ENCODE data around the gene SLC9A9.

Gene SLC9A9

DNA sequence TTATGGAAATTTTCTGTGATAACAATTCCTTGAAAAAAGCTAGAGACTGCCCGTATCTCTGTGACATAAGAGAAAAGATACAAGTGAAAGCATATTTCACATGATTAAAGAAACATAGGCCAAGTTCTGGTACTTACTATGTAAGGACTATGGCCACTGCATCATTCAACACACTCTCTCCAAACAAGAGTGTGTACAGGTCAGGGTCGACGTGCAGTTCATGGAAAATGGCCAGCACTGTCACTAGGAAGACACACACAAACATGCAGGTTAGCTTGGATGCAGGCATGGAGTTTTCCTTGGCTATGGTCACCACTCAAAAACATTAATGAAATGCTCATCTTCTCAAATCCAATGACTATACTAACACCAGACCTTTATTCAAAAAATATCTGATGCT is 196.2 kb downstream of the SLC9A9 start:
- no peak for DNase-seq (ENCODE audit: extremely low read depth in 1 of 2, low read depth in 1 of 2)

DNA sequence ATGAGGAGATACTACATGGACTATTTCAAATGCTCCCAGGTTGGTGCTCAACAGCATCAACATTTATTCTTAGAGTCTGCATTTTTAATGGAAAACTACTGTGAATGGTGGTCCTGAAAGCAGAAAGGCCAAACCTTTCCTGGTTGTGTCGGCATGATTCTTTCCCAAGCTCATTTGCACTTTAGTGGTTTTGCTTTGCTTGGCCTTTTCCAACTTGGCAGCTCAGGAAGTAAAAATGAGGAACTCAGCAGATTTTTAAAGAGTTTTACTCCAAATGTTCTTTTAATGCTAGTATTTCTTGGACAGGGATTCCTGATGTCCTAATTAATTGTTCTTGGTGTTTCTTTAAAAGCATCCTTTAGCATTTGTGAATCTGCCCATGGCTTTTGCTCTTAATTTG is 197.4 kb downstream of the SLC9A9 start:
- no peak for DNase-seq (ENCODE audit: extremely low read depth in 1 of 2, low read depth in 1 of 2)

DNA sequence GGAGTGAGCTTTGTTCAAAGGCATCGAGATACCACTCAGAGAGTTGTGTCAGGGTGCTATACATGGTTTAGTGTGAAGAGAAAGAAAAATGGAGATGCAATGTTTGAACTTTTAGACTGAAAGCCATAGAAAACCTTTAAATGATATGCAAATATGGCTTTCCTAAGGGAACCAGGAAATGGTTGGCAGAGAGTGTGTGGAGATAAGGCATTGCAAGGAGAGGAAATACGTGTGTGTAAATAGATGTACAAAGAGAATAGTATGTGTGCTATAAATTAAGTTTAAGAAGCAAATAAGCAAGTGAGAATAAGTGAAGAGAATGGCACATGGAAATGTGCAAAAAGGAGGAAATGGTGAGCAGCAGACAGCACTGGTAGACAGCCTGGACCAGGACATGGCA is 198.1 kb downstream of the SLC9A9 start:
- DNase-seq (ENCODE audit: extremely low read depth in 1 of 2, low read depth in 1 of 2), result no peak

DNA sequence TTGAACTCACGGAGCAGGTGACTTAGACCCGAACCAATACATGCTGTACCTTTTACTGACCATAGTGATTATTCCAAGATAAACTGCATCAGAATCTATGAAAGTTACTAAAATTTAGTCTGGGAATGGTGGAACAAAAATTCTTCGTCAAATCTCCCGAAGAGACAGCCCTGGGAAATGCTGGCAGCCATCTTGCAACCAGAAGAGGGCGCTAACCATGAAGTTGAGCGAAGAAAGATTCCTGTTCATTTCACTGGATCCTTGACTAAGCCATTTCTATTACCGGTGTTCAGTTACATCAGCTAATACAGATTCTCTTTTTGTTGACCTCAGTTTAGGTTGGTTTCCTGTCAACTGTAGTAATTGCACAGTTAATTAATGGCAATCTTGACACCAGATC is 199.6 kb downstream of the SLC9A9 start:
- DNase-seq (ENCODE audit: extremely low read depth in 1 of 2, low read depth in 1 of 2), result no peak

DNA sequence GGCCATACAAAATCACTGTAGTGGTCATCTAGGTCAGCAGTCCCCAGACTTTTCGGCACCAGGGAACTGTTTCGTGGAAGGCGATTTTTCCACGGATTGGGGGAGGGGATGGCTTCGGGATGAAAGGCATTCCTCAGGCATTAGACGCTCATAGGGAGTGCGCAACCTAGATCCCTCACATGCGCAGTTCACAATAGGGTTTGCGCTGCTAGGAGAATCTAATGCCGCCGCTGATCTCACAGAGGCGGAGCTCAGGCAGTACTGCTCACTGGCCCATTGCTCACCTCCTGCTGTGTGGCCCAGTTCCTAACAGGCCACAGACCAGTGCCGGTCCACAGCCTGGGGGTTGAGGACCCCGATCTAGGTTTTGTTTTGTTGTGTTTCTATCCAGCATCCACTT is 200.1 kb downstream of the SLC9A9 start:
- no peak for DNase-seq (ENCODE audit: extremely low read depth in 1 of 2, low read depth in 1 of 2)

DNA sequence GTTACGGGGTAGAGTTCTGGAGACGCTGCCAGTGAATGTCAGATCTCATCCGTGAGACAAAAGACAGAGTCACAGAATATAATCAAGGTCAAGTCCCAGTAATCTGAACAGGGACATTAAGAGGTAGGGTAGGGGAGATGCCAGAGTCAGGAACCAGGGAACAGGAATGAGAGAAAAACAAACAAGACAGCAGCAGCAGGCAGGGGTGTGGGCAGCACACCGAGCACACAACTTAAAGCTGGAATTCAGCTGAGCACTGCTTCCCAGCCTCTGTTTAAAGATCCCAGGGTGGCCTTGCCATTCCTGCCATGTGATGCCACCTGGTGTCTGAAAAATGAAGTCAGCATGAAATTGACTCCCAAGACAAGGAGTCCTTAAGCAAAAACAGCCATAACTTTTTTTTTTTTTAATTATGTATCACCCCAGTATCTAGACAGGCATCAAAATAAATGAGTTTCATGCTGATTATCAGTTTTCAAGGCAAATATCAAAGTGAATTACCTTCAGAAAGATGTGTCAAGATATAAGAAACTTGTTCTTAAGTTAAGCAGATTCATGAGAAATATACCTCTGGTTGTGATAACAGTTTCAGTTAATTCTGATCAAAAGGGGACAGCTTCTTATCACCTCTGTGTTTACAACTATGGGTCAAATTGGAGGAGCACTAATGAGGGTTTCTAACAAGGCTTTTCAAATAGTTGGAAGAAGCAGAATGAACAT is 203.7 kb downstream of the SLC9A9 start:
- DNase-seq (ENCODE audit: extremely low read depth in 1 of 2, low read depth in 1 of 2), result no peak

DNA sequence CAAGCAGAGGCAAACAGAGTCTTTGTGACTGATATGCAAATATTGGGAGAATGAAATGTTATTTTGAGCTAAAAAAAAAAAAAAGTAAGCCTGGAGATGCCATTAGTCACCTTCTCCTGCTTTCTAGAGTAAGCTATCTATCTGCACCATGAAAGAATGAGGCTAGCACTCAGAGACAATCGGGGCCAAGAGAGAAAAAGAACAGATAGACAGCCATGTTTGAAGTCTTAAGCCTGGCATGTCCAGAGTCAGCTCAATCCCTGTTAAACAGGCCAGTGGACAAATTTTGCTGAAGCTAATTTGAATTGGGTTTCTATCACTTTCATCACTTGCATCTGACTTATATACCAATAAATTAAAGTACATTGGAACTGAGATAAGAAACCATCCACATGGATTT is 204.4 kb downstream of the SLC9A9 start:
- DNase-seq (ENCODE audit: extremely low read depth in 1 of 2, low read depth in 1 of 2), result no peak

DNA sequence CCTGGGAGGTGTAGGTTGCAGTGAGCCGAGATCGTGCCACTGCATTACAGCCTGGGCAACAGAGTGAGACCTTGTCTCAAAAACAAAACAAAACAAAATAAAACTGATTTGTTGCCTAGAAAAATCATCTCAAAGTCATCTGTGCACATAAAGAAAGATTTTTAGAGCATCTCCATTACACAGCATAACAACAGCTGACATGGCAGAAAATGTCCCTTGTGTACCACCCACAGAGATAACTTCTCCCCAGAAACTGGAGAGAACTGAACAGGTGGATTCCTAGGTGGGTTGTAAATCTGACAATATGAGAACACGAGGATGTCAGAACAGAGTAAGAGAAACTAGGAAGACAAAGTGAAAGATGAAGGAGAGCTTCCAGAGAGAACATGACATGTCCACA is 207.5 kb downstream of the SLC9A9 start:
- DNase-seq (ENCODE audit: extremely low read depth in 1 of 2, low read depth in 1 of 2), result no peak

DNA sequence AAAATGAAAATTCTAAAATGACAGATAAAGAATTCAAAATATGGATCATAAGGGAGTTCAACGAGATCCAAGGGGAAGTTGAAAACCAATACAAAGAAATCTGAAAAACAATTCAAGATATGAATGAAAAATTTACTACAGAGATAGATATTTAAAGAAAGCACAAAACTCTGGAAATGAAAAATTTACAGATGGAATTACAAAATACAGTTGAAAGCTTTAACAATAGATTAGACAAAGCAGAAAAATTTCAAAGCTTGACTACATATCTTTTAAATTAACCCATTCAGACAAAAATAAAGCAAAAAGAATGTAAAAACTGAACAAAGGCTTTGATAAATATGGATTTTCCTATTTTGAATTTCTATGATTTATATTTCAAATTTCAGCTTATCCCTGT is 211.1 kb downstream of the SLC9A9 start:
- no peak for DNase-seq (ENCODE audit: extremely low read depth in 1 of 2, low read depth in 1 of 2)

DNA sequence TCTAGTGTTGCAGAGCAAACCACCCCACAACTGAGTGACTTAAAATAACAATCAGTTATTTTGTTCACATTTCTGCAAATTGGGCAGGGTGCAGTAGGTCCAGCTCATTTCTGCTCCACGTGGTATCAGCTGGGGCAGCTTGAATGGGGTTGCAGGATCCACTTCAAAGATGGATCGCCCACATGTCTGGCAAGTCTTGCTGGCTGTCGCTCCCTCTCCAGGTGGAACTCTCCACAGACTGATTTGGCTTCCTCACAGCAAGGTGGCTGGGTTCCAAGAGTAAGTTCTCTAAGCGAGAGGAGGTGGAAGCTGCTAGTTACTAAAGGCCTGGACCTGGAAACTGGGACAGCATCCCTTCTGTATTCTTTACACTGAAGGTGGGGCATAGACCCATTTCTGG is 213.3 kb downstream of the SLC9A9 start:
- no peak for DNase-seq (ENCODE audit: extremely low read depth in 1 of 2, low read depth in 1 of 2)

DNA sequence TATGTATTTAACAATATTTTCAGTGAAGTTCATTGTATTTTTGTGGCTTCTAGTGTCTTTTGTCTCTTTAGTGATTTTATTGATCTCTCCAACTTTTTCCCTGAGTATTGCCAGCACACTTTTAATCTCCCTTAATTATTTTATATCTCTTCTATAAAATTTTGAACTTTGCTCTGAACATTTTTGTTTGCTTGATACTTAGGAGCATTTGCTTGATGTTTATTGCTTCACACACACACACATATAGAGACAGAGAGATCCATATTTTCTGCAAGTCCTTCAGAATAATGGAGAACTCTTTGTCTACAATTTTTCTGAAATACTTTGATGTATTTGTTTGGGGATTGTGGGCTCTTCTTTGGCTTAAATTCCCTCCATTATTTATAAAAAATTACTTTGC is 213.8 kb downstream of the SLC9A9 start:
- no peak for DNase-seq (ENCODE audit: extremely low read depth in 1 of 2, low read depth in 1 of 2)

DNA sequence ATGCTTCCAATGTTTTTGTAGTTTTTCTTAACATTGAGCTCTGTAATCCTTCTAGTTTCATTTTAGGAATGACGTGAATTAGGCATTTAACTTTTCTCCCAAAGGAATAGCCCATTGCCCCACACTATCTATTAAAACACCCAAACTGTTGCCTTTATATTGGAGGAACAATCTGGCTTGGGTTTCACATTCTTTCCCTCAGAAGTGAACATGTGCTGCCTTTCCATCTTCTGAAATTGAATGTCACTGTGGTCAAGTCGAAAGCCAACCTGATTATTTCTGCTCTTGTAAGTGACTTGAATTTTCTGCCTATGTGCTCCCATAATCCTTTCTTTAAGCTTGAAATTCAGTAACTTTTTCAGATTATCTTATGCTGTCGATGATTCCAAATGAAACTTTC is 214.5 kb downstream of the SLC9A9 start:
- no peak for DNase-seq (ENCODE audit: extremely low read depth in 1 of 2, low read depth in 1 of 2)

DNA sequence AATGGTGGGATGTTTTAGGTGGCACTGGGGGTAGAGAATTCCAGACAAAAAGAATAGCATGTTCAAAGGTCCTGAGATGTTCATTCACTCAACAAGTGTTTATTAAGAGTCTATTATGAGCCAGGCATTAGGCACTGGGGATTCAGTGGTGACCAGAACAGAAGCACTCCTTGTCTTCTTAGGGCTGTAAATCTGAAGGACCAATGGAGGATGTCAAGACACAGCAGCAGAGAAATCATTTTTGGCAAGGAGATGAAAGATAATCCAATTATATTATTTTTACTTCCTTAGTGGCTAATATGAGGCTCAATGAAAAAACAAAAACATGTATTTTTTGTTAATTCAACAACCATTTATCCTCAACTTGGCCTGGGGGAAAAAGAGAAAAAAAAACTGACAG is 218.5 kb downstream of the SLC9A9 start:
- DNase-seq (ENCODE audit: extremely low read depth in 1 of 2, low read depth in 1 of 2), result no peak

DNA sequence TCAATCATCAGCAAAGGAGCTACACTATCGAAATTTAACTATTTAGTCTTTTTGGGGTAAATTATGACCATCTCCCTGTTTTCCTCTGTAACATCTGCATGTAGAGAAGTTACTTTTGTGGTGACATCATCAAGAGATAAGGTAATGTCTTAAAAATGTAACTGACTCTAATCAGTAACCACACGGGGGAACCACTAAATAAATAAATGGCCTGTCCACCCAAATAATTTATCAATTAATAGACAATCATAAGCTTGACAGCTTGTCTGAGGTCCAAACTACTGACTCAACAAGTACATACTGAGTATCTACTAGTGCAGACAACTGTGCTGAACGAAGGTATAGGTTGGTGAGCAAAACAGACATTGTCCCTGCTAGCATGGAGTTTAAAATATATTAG is 219.3 kb downstream of the SLC9A9 start:
- no peak for DNase-seq (ENCODE audit: extremely low read depth in 1 of 2, low read depth in 1 of 2)

DNA sequence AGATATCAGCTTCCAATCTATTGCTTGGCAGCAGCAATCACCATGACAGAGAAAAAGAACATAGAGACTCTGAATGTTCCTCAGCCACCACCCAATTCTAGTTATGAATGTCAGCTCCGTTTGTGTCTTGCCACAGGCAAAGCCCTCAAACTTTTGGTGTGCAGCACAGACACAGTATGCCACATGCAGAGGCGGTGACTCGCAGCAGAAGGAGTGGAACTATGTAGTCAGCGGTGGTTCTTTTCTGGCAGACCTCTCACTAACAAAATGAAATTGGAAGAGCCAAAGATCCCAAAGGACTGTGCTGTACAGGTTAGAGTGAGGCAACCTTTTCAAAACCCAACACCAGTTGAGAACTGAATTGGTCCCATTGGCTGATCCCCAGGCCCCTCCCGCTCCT is 220.9 kb downstream of the SLC9A9 start:
- peak in 1 of 2 donors; percentile 41 for DNase-seq (ENCODE audit: extremely low read depth in 1 of 2, low read depth in 1 of 2)

DNA sequence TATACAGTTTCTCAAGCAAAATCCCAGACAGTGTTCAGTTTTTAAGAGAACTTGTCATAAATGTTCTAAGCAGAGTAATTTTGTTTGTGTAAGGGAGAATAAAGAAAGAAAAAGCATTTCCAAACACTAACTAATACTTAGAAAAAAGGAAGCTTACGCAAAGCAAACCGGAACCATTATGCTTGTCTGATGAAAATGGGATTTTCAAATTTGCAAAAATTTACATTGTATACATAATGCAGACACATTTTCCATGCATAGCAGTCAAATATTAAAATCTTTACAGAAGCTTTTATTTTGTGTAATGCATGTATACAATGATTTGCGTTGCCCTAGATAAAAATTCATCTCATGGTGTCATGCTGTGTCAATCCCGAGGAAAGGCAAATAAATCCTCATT is 229.0 kb downstream of the SLC9A9 start:
- no peak for DNase-seq (ENCODE audit: extremely low read depth in 1 of 2, low read depth in 1 of 2)

DNA sequence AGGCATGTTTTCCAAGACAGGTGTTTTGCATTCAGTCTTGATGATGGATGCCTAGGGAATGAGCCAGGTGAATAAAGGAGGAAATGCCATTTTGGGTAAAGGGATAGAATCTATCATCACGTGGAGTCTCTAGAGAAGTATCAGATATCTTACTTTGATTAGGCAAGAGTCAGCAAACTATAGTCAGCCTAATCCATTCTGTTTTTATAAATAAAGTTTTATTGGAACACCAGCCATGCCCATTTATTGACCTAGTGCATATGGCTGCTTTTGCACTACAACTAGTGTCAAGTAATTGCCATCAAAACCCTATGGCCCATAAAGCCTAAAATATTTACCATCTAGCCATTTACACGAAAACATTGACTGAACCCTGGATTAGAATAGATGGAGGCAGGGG is 231.2 kb downstream of the SLC9A9 start:
- DNase-seq (ENCODE audit: extremely low read depth in 1 of 2, low read depth in 1 of 2), result no peak

DNA sequence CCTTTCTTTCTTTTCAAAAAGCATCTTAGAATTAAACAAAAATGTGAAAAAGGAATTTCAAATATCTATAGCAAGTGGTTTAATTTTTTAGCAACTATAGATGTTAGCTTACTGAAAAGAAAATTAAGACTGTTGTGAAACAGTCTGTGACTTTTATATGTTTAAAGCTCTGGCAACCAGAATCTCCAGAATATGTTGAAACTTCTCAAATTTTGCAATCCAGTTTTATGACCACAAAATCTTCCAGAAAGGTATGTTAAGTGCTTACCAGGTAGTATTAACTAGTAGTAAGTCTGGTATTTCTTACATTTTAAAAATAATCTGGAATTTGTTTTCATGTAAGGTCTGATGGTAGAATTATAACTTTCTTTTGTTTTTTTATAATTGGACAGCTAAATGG is 235.0 kb downstream of the SLC9A9 start:
- DNase-seq (ENCODE audit: extremely low read depth in 1 of 2, low read depth in 1 of 2), result no peak

DNA sequence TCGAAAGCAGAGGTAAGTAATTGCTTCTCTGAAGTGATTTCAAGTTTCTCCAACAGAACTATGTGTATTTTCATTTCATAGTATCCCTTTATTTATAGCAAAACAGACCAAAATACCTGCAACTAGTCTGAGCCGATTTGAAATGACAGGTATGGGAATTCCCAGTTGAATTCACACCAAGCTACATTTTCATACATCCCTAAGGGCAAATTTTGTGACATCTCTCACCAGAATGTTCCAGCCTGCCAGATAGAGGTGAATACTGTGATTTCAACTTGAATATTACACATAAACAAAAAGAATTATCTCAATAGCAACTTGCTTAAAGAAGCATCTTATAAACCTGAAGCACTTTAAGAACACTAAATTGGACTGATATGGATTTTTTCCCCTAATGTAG is 235.7 kb downstream of the SLC9A9 start:
- no peak for DNase-seq (ENCODE audit: extremely low read depth in 1 of 2, low read depth in 1 of 2)

DNA sequence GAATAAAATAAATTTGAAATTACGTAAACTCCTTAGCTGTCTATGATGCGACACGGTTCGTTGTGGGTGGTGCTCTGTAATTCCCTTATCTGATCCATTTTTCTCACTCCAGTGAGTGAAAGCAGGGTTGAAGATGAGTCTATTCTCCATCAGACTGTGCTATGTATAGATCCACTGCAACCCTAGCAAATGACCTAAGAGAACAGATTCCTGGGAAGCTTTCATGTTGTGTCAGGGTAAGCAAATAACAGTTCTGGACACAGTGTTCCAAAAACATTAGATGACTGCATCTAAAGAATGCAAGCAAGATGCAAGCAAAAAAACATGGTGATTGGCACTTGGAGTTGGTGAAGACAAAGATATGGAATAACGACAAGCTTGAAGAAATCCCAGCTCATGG is 239.3 kb downstream of the SLC9A9 start:
- no peak for DNase-seq (ENCODE audit: extremely low read depth in 1 of 2, low read depth in 1 of 2)

DNA sequence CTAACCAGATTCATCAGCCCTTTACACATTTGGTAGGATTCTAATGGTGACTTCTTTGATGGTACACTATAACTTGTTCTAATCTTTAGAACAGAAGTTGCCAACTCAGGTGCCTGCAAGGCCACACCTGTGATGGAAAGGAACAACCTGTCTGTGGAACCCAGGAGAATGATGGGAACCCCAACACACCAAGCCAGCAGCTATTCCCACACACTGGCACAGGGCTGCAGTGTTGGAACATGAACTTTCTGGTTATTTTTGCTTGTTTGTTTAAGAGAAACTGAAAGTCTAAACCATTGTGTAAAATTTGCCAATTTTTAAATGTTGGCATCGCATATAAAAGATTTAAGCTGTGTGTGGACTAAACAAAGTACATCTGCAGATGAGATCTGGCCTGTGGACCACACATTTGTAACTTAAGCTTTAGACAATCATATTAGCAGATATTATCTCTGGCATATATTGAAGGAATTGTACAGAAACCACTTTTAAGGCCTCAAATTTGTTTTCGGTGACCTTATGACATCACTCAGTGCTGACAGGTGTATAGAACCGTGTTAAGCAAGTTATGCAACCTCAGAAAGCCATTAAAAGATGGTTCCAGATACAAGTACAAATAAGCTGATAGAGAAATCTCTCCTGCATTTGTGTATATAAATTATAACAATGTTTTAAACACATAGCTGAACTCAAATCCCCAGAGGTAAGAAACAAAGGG is 242.9 kb downstream of the SLC9A9 start:
- no peak for DNase-seq (ENCODE audit: extremely low read depth in 1 of 2, low read depth in 1 of 2)

DNA sequence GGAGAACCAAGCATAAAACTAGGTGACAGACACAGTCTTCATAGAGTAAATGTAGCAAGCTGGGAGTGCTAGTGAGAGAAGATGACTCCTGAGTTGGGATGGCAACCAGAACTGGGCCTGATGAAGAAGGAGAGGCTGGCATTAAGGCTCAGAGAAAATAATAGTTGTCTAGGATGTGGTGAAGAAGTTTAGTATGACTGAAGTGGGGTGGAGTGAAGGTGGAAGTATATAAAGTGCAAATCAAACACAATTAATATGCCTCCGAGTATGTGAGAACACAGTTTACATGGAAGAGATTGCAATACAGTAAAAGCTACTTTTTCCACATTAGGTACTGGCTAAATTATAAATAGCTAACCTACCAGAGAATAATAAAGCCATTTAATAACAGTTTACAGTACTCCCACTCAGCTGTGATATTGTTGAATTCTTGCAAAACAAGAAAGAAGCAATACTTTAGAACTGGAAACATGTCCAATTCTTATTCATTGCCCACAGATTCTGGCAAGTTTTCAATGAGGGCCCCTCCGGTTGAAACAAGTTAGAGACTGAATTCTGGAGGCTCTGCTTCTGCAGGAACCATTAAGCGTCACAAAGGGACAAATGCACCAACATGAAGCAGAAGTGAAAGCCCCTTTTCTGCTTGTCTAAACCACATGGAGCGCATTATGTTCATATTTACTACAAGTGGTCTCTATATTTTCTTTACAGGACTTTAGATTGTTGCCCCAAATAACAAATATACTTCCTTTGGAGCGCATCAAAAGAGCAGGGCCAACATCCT is 243.7 kb downstream of the SLC9A9 start:
- no peak for DNase-seq (ENCODE audit: extremely low read depth in 1 of 2, low read depth in 1 of 2)
